Suprapubic skin (tissue), 4 donors: ENCODE measurements around the gene SLC11A2. TPM values are rescaled to one million over a fixed set of nuclear protein-coding genes. Genes with fewer than 3 reads are reported as not detected.

Source experiments
- DNase-seq, 2 donors: peaks; one replicate each; pipeline ENCODE4 v3.0.0-alpha.2; 2019; ENCODE audit warnings: low spot score in 2 of 2
- H3K27ac ChIP-seq: fragments of 200-600 bp; sonication (generic); one replicate; pipeline ENCODE4 v1.5.1; 2019
- H3K27me3 ChIP-seq: fragments of 200-600 bp; sonication (generic); one replicate; pipeline ENCODE4 v1.5.1; 2019
- H3K36me3 ChIP-seq: fragments of 200-600 bp; sonication (generic); one replicate; pipeline ENCODE4 v1.5.1; 2019
- H3K4me1 ChIP-seq: fragments of 200-600 bp; sonication (generic); one replicate; pipeline ENCODE4 v1.5.1; 2019
- H3K4me3 ChIP-seq: fragments of 200-600 bp; sonication (generic); one replicate; pipeline ENCODE4 v1.5.1; 2019; ENCODE audit warnings: mild to moderate bottlenecking
- H3K9me3 ChIP-seq: fragments of 200-600 bp; sonication (generic); one replicate; pipeline ENCODE4 v1.5.1; 2019
- CTCF ChIP-seq, 2 donors: fragments of 200-600 bp in 1 of 2; fragments of 450-650 bp in 1 of 2; sonication (generic) in 1 of 2; IDR thresholded peaks; one replicate each; pipeline ENCODE4 v1.5.1; 2016 to 2019; ENCODE audit warnings: antibody characterized with exemption in 2 of 2, mild to moderate bottlenecking in 1 of 2, moderate library complexity in 1 of 2
- EP300 ChIP-seq: sonication (generic); formaldehyde crosslinking; IDR thresholded peaks from one replicate; pipeline ENCODE4 v1.6.1; 2017; ENCODE audit warnings: antibody characterized with exemption
- POLR2A ChIP-seq, 2 donors: fragments of 450-650 bp; IDR thresholded peaks; one replicate each; pipeline ENCODE4 v1.6.1; 2017; ENCODE audit warnings: antibody characterized with exemption in 2 of 2, mild to moderate bottlenecking in 2 of 2, moderate library complexity in 2 of 2
- POLR2AphosphoS5 ChIP-seq, 3 donors: sonication (generic); formaldehyde crosslinking; IDR thresholded peaks; one replicate each; pipeline ENCODE4 v1.6.1; 2017; ENCODE audit warnings: antibody characterized with exemption in 3 of 3
- WGBS: methylation state at CpG from one replicate; pipeline ENCODE4 v1.1.5; 2018; 5-methylcytosine and 5-hydroxymethylcytosine counted together
- total RNA-seq, 4 donors: library from RNA; depleted of rRNA; stranded (reverse); fragments of >200 nt; gene quantifications; one replicate each; pipeline ENCODE4 v1.1.0, GENCODE V29; 2016

The SLC11A2 gene
- total RNA-seq, 4 donors from 2014 or later, result 39.0 to 108 (median 60.2) TPM

DNA sequence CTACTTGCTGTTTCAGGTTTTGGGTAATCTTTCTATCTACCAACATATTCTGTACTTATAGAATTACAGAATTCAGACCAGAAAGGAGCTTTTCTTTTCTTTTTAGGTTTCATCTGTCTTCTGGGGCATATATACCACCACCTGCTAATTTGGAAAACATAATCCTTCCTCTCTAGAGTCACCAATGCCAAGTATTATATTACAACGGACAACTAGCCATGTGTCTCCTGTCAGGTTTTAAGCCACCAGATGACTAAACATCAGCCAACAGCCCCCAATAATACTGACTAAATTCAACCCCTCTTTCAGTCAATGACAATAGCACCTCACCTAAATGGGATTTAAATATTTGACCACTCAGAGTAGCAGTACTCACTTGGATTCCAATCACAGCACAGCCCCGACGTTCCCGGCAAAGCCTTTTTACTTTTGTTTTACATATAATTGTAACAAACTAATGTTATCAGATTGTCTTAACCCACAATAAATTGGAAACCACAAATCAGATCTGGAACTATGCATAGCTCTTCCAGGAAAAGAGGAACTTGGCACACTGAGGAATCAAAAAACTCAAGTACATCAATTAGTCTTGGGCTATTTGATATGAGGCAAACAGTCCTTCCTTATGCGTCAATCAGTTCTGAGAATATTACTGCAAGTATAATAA is 13.5 kb downstream of the SLC11A2 start:
- TF ChIP-seq EP300, result no peak
- TF ChIP-seq POLR2A (IDR thresholded peaks at IDR 0.05), result no peak
- TF ChIP-seq POLR2AphosphoS5 (IDR thresholded peaks at IDR 0.05), result no peak
- TF ChIP-seq CTCF (IDR thresholded peaks at IDR 0.05), result no peak
- Histone ChIP-seq H3K27me3 (no peaks in the 10 kb centered on the region), H3K4me1 (peaks cover 28% of the 10 kb centered on the region), H3K36me3 (peaks cover 7% of the 10 kb centered on the region), H3K9me3 (no peaks in the 10 kb centered on the region), H3K27ac (no peak overlapping the region), H3K4me3 (no peak overlapping the region)
- 58% methylated on average over 5 of the region's 5 CpGs for WGBS
- no peak for DNase-seq

DNA sequence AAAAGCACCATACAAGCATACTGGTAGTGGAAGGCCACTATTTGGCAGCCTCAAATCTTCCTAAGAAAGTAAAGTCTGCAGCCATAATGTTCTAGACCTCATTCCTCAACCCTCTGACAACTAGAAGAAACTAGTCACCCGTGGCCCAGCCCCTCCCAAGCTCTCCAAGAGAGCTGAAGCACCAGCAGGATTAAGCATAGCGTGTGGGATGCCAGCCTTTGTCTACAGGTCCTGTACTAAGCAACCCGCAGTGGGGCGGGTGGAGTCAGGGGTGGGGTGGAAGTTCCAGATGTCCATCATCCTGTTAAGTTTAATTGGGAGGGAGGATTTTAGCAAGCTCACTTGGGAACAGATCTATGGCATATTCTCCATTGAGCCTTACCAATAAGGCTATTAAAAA is 14.2 kb downstream of the SLC11A2 start:
- peaks cover 14% of the 10 kb centered on the region for H3K36me3 ChIP-seq
- 44% methylated on average over 4 of the region's 4 CpGs for WGBS
- peaks cover 28% of the 10 kb centered on the region for H3K4me1 ChIP-seq
- H3K27ac ChIP-seq, result no peak overlapping the region
- no peak for DNase-seq
- H3K9me3 ChIP-seq, result no peaks in the 10 kb centered on the region
- H3K27me3 ChIP-seq, result no peaks in the 10 kb centered on the region
- no peak overlapping the region for H3K4me3 ChIP-seq
- TF ChIP-seq POLR2A (IDR thresholded peaks at IDR 0.05) (no peak), EP300 (no peak), CTCF (IDR thresholded peaks at IDR 0.05) (no peak), POLR2AphosphoS5 (IDR thresholded peaks at IDR 0.05) (no peak)

- 83% methylated on average over 8 of the region's 8 CpGs for WGBS
- peak in 1 of 2 donors; percentile 79 for DNase-seq
- Histone ChIP-seq H3K36me3 (peaks cover 38% of the 10 kb centered on the region), H3K9me3 (no peaks in the 10 kb centered on the region), H3K27me3 (no peaks in the 10 kb centered on the region), H3K4me1 (peaks cover 28% of the 10 kb centered on the region), H3K27ac (peak overlapping the region; percentile 33), H3K4me3 (peak overlapping the region; percentile 15)
- TF ChIP-seq POLR2AphosphoS5 (IDR thresholded peaks at IDR 0.05), result peak in 1 of 3 donors; percentile 22
- no peak for TF ChIP-seq CTCF (IDR thresholded peaks at IDR 0.05)
Observed at GRCh38 chr12:51009056-51009440, 17.1 kb downstream of the SLC11A2 start.

GRCh38 chr12:51008329-51009055 is 17.7 kb downstream of the SLC11A2 start:
- no peak for DNase-seq
- Histone ChIP-seq H3K36me3 (peaks cover 43% of the 10 kb centered on the region), H3K4me1 (peaks cover 23% of the 10 kb centered on the region), H3K9me3 (no peaks in the 10 kb centered on the region), H3K27me3 (no peaks in the 10 kb centered on the region), H3K27ac (peak overlapping the region; percentile 33), H3K4me3 (peak overlapping the region; percentile 15)
- 96% methylated on average over 1 of the region's 1 CpG for WGBS
- TF ChIP-seq POLR2AphosphoS5 (IDR thresholded peaks at IDR 0.05), result no peak
- TF ChIP-seq EP300, result no peak
- TF ChIP-seq POLR2A (IDR thresholded peaks at IDR 0.05), result no peak
- no peak for TF ChIP-seq CTCF (IDR thresholded peaks at IDR 0.05)

DNA sequence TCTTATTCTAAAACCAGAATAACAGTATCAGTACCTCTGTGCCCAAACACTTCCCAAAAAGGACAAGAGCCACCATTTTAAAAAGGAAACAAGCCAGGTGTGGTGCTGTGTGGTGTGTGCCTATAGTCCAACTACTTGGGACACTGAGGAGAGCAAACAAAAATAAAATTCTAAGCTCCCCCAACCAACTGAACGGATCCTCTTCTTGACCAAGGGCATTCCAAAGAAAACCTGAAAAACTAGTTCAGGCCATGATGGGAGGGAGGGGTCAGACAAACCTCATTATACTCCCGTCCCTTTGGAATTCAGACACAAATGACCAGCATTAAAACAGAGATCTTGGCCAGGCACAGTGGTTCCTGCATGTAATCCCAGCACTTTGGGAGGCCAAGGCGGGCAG is 20.5 kb downstream of the SLC11A2 start:
- H3K4me1 ChIP-seq, result peaks cover 5% of the 10 kb centered on the region
- 75% methylated on average over 3 of the region's 3 CpGs for WGBS
- no peaks in the 10 kb centered on the region for H3K9me3 ChIP-seq
- TF ChIP-seq POLR2A (IDR thresholded peaks at IDR 0.05) (no peak), POLR2AphosphoS5 (IDR thresholded peaks at IDR 0.05) (no peak), CTCF (IDR thresholded peaks at IDR 0.05) (no peak)
- H3K27ac ChIP-seq, result peak overlapping the region; percentile 16
- DNase-seq, result no peak
- H3K27me3 ChIP-seq, result no peaks in the 10 kb centered on the region
- H3K36me3 ChIP-seq, result peaks cover 64% of the 10 kb centered on the region
- H3K4me3 ChIP-seq, result no peak overlapping the region
